Calu3 (cell line): ENCODE measurements around the gene TRPM1. TPM values are rescaled to one million over a fixed set of nuclear protein-coding genes. Genes with fewer than 3 reads are reported as not detected.

Source experiments
- BruUV-seq: library from RNA; stranded (reverse); fragments of 400-500 nt; replicated peaks from 2 replicates; lab custom pipeline; 2021; lab: Mats Ljungman, UMichigan
- CTCF ChIA-PET: fragments of 300-600 bp; sonication (Branson Sonifier 250); formaldehyde crosslinking; loops from one replicate; lab custom pipeline; 2022; ENCODE audit warnings: antibody characterized with exemption; lab: Charles Lee
- DNase-seq: peaks from one replicate; pipeline ENCODE4 v3.0.0; 2022
- H3K27ac Mint-ChIP-seq: one replicate; pipeline ENCODE4 v1.8.0; 2022; ENCODE audit warnings: mixed read lengths; ENCODE audit not compliant: unreplicated experiment
- H3K27me3 Mint-ChIP-seq: one replicate; pipeline ENCODE4 v1.8.0; 2022; ENCODE audit warnings: mixed read lengths; ENCODE audit not compliant: unreplicated experiment
- H3K36me3 Mint-ChIP-seq: one replicate; pipeline ENCODE4 v1.8.0; 2022; ENCODE audit warnings: mild to moderate bottlenecking, moderate library complexity, mixed read lengths; ENCODE audit not compliant: insufficient read depth, unreplicated experiment
- H3K4me1 Mint-ChIP-seq: one replicate; pipeline ENCODE4 v1.8.0; 2022; ENCODE audit warnings: mild to moderate bottlenecking, low read depth, mixed read lengths; ENCODE audit not compliant: unreplicated experiment
- H3K4me3 Mint-ChIP-seq: one replicate; pipeline ENCODE4 v1.8.0; 2022; ENCODE audit warnings: mild to moderate bottlenecking, low read depth, moderate library complexity, mixed read lengths; ENCODE audit not compliant: unreplicated experiment
- H3K9me3 Mint-ChIP-seq: one replicate; pipeline ENCODE4 v1.8.0; 2022; ENCODE audit warnings: low read depth, mixed read lengths; ENCODE audit not compliant: unreplicated experiment
- CTCF ChIP-seq: fragments of 200-600 bp; IDR thresholded peaks from one replicate; pipeline ENCODE4 v1.8.0; 2022; ENCODE audit warnings: antibody characterized with exemption; ENCODE audit not compliant: unreplicated experiment
- intact Hi-C: fragments of 100-400 bp; cut with micrococcal nuclease; formaldehyde crosslinking; loops from one replicate; pipeline ENCODE4 v1.10.0; 2022; ENCODE audit not compliant: unreplicated experiment
- total RNA-seq: library from RNA; stranded (reverse); gene quantifications from 2 replicates; pipeline ENCODE4 v1.2.3, GENCODE V29; 2022

The TRPM1 gene
- total RNA-seq, 1 experiment from 2014 or later, result not detected

GRCh38 chr15:31081588-31082250, 19.8 kb downstream of the TRPM1 start:
- no peaks in the 10 kb centered on the region for H3K27me3 Mint-ChIP-seq
- no peak for DNase-seq
- H3K27ac Mint-ChIP-seq, result no peak overlapping the region
- no peak for TF ChIP-seq CTCF
- H3K36me3 Mint-ChIP-seq, result no peaks in the 10 kb centered on the region
- CTCF ChIA-PET, result no interaction called here
- BruUV-seq, result no TSS peak
- H3K4me1 Mint-ChIP-seq, result no peaks in the 10 kb centered on the region
- no peak overlapping the region for H3K4me3 Mint-ChIP-seq
- intact Hi-C loops, result no loop called here
- no peaks in the 10 kb centered on the region for H3K9me3 Mint-ChIP-seq

DNA sequence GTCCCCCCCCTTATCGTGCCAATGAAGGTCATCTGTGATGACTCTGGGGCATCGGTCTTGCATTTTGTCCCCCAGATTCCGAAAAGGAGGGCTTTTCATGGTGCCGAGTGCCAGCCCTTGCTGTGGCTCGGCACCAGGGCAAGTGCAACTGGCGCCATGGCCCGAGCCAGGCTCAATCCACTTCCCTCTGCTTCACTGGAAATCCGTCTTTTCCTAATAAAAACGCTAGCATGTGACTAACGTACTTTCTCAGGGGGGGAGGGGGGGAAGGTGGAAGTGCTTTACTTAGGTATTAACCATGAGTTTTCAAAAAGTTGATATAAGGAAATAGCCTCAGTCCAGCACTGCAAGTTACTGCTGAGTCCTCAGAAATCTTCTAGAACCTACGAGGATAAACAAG, 20.5 kb downstream of the TRPM1 start:
- no peak for DNase-seq
- H3K27ac Mint-ChIP-seq, result no peak overlapping the region
- no peaks in the 10 kb centered on the region for H3K27me3 Mint-ChIP-seq
- BruUV-seq, result no TSS peak
- H3K9me3 Mint-ChIP-seq, result no peaks in the 10 kb centered on the region
- no peak for TF ChIP-seq CTCF
- no peaks in the 10 kb centered on the region for H3K4me1 Mint-ChIP-seq
- intact Hi-C loops, result no loop called here
- no peak overlapping the region for H3K4me3 Mint-ChIP-seq
- CTCF ChIA-PET, result no interaction called here
- no peaks in the 10 kb centered on the region for H3K36me3 Mint-ChIP-seq

DNA sequence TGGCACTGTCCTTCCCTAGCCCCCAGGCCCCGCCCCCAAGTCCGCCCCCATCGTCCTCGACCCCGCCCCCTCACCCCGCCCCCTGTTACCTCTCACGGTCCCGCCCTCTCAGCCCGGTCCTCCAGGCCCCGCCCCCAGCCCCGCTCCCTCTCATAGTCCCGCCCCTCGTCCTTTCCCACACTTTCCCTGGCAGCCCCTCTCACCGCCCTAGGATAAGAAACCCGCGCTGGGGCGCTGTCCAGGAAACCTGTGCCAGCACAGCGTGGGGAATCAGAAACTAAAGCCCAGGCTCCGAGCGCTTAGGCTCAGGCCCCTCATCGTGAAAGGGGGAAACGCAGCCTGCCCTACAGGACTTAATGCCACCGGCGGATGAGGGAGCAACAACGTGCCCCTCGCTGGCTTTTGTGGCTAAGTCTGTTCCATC, 20.9 kb downstream of the TRPM1 start:
- DNase-seq, result no peak
- no peaks in the 10 kb centered on the region for H3K4me1 Mint-ChIP-seq

DNA sequence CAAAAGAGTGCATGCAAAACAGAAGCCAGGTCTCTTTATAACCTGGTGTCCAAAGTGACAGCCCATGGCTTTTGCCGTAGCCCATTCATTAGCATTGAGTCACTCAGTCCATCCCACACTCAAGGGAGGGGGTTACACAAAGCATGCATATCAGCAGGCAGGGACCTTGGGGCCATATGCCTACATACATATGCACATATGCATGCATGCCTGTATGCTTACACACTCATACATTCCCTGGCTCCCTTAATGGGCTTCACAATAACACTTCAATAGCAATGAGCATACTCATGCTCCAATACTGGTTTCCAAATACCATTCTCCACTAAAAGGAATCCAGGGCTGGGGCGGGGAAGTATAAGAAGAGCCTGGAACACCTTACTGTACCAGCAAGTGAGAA, 22.0 kb downstream of the TRPM1 start:
- no peaks in the 10 kb centered on the region for H3K36me3 Mint-ChIP-seq
- no TSS peak for BruUV-seq
- H3K9me3 Mint-ChIP-seq, result no peaks in the 10 kb centered on the region
- CTCF ChIA-PET, result no interaction called here
- H3K27ac Mint-ChIP-seq, result no peak overlapping the region
- H3K27me3 Mint-ChIP-seq, result no peaks in the 10 kb centered on the region
- no peak overlapping the region for H3K4me3 Mint-ChIP-seq
- no peaks in the 10 kb centered on the region for H3K4me1 Mint-ChIP-seq
- no peak for DNase-seq
- intact Hi-C loops, result no loop called here
- TF ChIP-seq CTCF, result no peak

More for the DNA sequence above, 20.9 kb downstream of the TRPM1 start:
- Mint-ChIP-seq H3K27ac (no peak overlapping the region), H3K9me3 (no peaks in the 10 kb centered on the region), H3K4me3 (no peak overlapping the region), H3K36me3 (no peaks in the 10 kb centered on the region), H3K27me3 (no peaks in the 10 kb centered on the region)
- no TSS peak for BruUV-seq
- intact Hi-C loops, result no loop called here
- CTCF ChIA-PET, result no interaction called here
- TF ChIP-seq CTCF, result no peak
